ENCODE results near the gene KCNIP4.

DNA sequence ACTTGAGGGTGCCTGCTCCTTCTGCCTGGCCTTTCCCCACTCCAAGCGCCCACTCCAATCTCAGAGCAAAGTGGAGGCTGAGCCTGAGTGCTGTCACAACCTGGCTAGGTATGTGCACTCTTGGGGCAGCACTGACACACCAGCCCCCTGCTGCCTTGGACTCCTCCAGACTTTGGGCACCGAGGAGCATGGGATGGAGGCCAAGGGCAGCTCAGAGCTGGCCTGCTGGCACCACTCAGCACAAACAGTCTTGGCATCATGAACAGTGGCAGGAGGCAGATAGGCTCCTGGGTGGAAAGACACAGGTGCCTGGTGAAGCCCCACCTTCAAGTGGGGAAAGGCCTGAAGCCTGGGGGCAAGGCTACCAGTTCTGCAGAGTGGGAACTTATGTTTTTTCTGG lies 91.8 kb downstream of the KCNIP4 start:
- TF ChIP-seq EZH2 (IDR thresholded peaks at IDR 0.05; ENCODE audit: insufficient read depth, low read length), result no peak
- TF ChIP-seq, protein P1, sequence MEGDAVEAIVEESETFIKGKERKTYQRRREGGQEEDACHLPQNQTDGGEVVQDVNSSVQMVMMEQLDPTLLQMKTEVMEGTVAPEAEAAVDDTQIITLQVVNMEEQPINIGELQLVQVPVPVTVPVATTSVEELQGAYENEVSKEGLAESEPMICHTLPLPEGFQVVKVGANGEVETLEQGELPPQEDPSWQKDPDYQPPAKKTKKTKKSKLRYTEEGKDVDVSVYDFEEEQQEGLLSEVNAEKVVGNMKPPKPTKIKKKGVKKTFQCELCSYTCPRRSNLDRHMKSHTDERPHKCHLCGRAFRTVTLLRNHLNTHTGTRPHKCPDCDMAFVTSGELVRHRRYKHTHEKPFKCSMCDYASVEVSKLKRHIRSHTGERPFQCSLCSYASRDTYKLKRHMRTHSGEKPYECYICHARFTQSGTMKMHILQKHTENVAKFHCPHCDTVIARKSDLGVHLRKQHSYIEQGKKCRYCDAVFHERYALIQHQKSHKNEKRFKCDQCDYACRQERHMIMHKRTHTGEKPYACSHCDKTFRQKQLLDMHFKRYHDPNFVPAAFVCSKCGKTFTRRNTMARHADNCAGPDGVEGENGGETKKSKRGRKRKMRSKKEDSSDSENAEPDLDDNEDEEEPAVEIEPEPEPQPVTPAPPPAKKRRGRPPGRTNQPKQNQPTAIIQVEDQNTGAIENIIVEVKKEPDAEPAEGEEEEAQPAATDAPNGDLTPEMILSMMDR (IDR thresholded peaks at IDR 0.05; ENCODE audit: insufficient read depth, low read depth, low read length), result no peak
